Measurements from ENCODE around the gene ZNF80. TPM values are rescaled to one million over a fixed set of nuclear protein-coding genes. Genes with fewer than 3 reads are reported as not detected.

The ZNF80 gene
- total and polyA plus RNA-seq, 2 donors (not counting 3 experiments of a cell fraction or from before 2014, with no cell fraction given), result not detected

DNA sequence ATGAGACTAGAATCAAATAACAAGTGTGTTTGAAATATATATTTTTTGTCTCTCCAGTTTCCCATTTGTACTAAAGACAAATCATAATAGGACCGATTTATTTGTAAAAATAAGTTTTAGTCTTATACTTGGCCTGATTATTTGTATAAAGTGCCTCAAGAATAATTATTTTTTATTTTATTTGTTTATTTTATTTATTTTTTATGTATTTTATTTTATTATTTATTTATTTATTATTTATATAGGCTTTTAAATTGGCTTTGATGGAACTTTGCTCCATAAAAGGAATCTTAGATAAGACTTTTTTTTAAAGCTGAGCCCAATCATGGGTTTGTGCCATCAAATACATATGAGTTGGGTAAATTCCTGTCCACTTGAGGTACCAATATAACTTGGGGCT, 22.2 kb upstream of the ZNF80 start:
- dilution Hi-C loops (cut with MboI; ENCODE audit: extremely low pct_ligation_motif_present, low sequenced_read_pairs) (no loop called here), intact Hi-C loops (cut with micrococcal nuclease) (no loop called here)
- ChIA-PET CTCF (no interaction called here), POLR2A (no interaction called here)
- no peaks in the 10 kb centered on the region for H4K20me1 ChIP-seq (replicated peaks; ENCODE audit: control insufficient read depth, extremely low read depth, insufficient read depth, low read length)
- no peak overlapping the region for H3K4me2 ChIP-seq (ENCODE audit: insufficient read depth, low read length)
- FAIRE-seq, result no peak
- no peaks in the 10 kb centered on the region for H3K27me3 ChIP-seq (ENCODE audit: control insufficient read depth in 2 of 2, insufficient read depth in 2 of 2, low read length in 2 of 2)
- no peak overlapping the region for H3K4me3 ChIP-seq (replicated peaks in 1 of 3; ENCODE audit: insufficient read depth in 1 of 3, low read depth in 1 of 3, low read length in 3 of 3)
- H3K9ac ChIP-seq (replicated peaks; ENCODE audit: extremely low read depth, insufficient read depth, low read length), result no peak overlapping the region
- no peaks in the 10 kb centered on the region for H3K4me1 ChIP-seq (ENCODE audit: control insufficient read depth, extremely low read depth, insufficient read depth, low read length)
- H3K9me1 ChIP-seq (replicated peaks; ENCODE audit: control insufficient read depth, extremely low read depth, insufficient read depth, low read length), result no peaks in the 10 kb centered on the region
- no peak for TF ChIP-seq JUN (IDR thresholded peaks at IDR 0.05; ENCODE audit: borderline replicate concordance, insufficient read depth, insufficient read length, low read depth)
- no peak for TF ChIP-seq FOS (IDR thresholded peaks at IDR 0.05; ENCODE audit: borderline replicate concordance, insufficient read depth, low read length)
- TF ChIP-seq EZH2 (IDR thresholded peaks at IDR 0.05; ENCODE audit: borderline replicate concordance, low read depth, low read length, severe bottlenecking), result no peak
- no peak for TF ChIP-seq GATA2 (IDR thresholded peaks at IDR 0.05; ENCODE audit: insufficient read depth, insufficient read length, low read depth, low read length)
- TF ChIP-seq, protein P1, sequence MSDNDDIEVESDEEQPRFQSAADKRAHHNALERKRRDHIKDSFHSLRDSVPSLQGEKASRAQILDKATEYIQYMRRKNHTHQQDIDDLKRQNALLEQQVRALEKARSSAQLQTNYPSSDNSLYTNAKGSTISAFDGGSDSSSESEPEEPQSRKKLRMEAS (IDR thresholded peaks at IDR 0.05; ENCODE audit: insufficient read depth, insufficient read length), result no peak
- TF ChIP-seq POLR2AphosphoS5 (IDR thresholded peaks at IDR 0.05; ENCODE audit: insufficient read depth, low read depth, low read length), result no peak
- no peak for TF ChIP-seq POLR2A (IDR thresholded peaks at IDR 0.05; ENCODE audit: low read depth, low read length)
- no peak for TF ChIP-seq MYC (IDR thresholded peaks at IDR 0.05; ENCODE audit: low read depth, low read length)
- H3K9me3 ChIP-seq (replicated peaks; ENCODE audit: control insufficient read depth, insufficient read depth, low read length), result no peaks in the 10 kb centered on the region
- no peak overlapping the region for H3K27ac ChIP-seq (ENCODE audit: insufficient read depth, low read depth, low read length)
- no peak overlapping the region for H2AFZ ChIP-seq (ENCODE audit: low read depth, low read length)
- no peaks in the 10 kb centered on the region for H3K36me3 ChIP-seq (ENCODE audit: control insufficient read depth in 2 of 2, extremely low read depth in 1 of 2, insufficient read depth in 2 of 2, low read length in 2 of 2)
- BruUV-seq (replicated peaks), result no TSS peak
- H3K79me2 ChIP-seq (ENCODE audit: control insufficient read depth, insufficient read depth, low read length), result no peaks in the 10 kb centered on the region
- DNase-seq (ENCODE audit: low read depth, low spot score), result no peak

DNA sequence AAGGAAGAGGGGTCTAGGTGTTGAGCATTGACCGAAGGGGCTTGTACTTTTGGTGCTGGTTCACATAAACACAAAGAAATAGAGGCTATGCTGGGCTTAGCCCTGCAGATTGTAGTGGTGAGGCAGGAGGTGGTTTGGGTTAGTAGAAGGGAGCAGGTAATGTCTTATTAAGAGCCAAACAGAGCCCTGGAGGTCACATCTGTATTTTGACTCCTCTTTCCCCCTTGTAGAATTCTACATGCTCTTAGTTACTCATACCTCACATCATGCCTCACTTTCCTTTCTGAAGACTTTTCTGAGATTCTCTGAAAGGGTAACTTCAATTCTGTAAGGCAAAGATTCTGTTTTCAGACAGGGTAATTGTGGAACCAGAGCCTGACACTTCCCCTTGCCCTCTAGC, 16.1 kb upstream of the ZNF80 start:
- dilution Hi-C loops (cut with MboI; ENCODE audit: extremely low pct_ligation_motif_present, low sequenced_read_pairs), result no loop called here

More for the DNA sequence above, 16.1 kb upstream of the ZNF80 start:
- Histone ChIP-seq H3K9ac (replicated peaks; ENCODE audit: extremely low read depth, insufficient read depth, low read length) (no peak overlapping the region), H3K79me2 (ENCODE audit: control insufficient read depth, insufficient read depth, low read length) (no peaks in the 10 kb centered on the region), H4K20me1 (replicated peaks; ENCODE audit: control insufficient read depth, extremely low read depth, insufficient read depth, low read length) (no peaks in the 10 kb centered on the region), H3K9me1 (replicated peaks; ENCODE audit: control insufficient read depth, extremely low read depth, insufficient read depth, low read length) (no peaks in the 10 kb centered on the region), H3K4me1 (ENCODE audit: control insufficient read depth, extremely low read depth, insufficient read depth, low read length) (no peaks in the 10 kb centered on the region), H3K4me2 (ENCODE audit: insufficient read depth, low read length) (no peak overlapping the region), H3K27me3 (ENCODE audit: control insufficient read depth in 2 of 2, insufficient read depth in 2 of 2, low read length in 2 of 2) (peaks cover 0 to 3% of the 10 kb centered on the region in 2 experiments), H2AFZ (ENCODE audit: low read depth, low read length) (no peak overlapping the region), H3K27ac (ENCODE audit: insufficient read depth, low read depth, low read length) (no peak overlapping the region), H3K4me3 (replicated peaks in 1 of 3; ENCODE audit: insufficient read depth in 1 of 3, low read depth in 1 of 3, low read length in 3 of 3) (no peak overlapping the region), H3K36me3 (ENCODE audit: control insufficient read depth in 2 of 2, extremely low read depth in 1 of 2, insufficient read depth in 2 of 2, low read length in 2 of 2) (no peaks in the 10 kb centered on the region), H3K9me3 (replicated peaks; ENCODE audit: control insufficient read depth, insufficient read depth, low read length) (no peaks in the 10 kb centered on the region)
- TF ChIP-seq FOS (IDR thresholded peaks at IDR 0.05; ENCODE audit: borderline replicate concordance, insufficient read depth, low read length), result no peak
- TF ChIP-seq POLR2AphosphoS5 (IDR thresholded peaks at IDR 0.05; ENCODE audit: insufficient read depth, low read depth, low read length), result no peak
- no peak for TF ChIP-seq GATA2 (IDR thresholded peaks at IDR 0.05; ENCODE audit: insufficient read depth, insufficient read length, low read depth, low read length)
- TF ChIP-seq, protein P1 (IDR thresholded peaks at IDR 0.05; ENCODE audit: insufficient read depth, insufficient read length), result no peak
- TF ChIP-seq JUN (IDR thresholded peaks at IDR 0.05; ENCODE audit: borderline replicate concordance, insufficient read depth, insufficient read length, low read depth), result no peak
- TF ChIP-seq EZH2 (IDR thresholded peaks at IDR 0.05; ENCODE audit: borderline replicate concordance, low read depth, low read length, severe bottlenecking), result no peak
- TF ChIP-seq MYC (IDR thresholded peaks at IDR 0.05; ENCODE audit: low read depth, low read length), result no peak
- TF ChIP-seq POLR2A (IDR thresholded peaks at IDR 0.05; ENCODE audit: low read depth, low read length), result no peak
- TF ChIP-seq, protein P2, sequence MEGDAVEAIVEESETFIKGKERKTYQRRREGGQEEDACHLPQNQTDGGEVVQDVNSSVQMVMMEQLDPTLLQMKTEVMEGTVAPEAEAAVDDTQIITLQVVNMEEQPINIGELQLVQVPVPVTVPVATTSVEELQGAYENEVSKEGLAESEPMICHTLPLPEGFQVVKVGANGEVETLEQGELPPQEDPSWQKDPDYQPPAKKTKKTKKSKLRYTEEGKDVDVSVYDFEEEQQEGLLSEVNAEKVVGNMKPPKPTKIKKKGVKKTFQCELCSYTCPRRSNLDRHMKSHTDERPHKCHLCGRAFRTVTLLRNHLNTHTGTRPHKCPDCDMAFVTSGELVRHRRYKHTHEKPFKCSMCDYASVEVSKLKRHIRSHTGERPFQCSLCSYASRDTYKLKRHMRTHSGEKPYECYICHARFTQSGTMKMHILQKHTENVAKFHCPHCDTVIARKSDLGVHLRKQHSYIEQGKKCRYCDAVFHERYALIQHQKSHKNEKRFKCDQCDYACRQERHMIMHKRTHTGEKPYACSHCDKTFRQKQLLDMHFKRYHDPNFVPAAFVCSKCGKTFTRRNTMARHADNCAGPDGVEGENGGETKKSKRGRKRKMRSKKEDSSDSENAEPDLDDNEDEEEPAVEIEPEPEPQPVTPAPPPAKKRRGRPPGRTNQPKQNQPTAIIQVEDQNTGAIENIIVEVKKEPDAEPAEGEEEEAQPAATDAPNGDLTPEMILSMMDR (IDR thresholded peaks at IDR 0.05; ENCODE audit: extremely low read depth in 1 of 2, insufficient read depth in 1 of 2, low read depth in 1 of 2, low read length in 2 of 2), result no peak
- FAIRE-seq (no peak), DNase-seq (ENCODE audit: low read depth, low spot score) (no peak)
- ChIA-PET POLR2A (no interaction called here), CTCF (no interaction called here)
- intact Hi-C loops (cut with micrococcal nuclease), result no loop called here
- no TSS peak for BruUV-seq (replicated peaks)

All from endothelial cell of umbilical vein (primary cell).